ENCODE results near the gene ZFPM1. TPM values are rescaled to one million over a fixed set of nuclear protein-coding genes. Genes with fewer than 3 reads are reported as not detected.
"Not testable (repeated sequence)": the region's sequence is repeated elsewhere in the genome, so short reads cannot be mapped to it uniquely, and the experiment has no call there.

Gene ZFPM1
- polyA plus RNA-seq, 1 of the 3 experiments (the other 2 are of a cell fraction), result 1.2 TPM

DNA sequence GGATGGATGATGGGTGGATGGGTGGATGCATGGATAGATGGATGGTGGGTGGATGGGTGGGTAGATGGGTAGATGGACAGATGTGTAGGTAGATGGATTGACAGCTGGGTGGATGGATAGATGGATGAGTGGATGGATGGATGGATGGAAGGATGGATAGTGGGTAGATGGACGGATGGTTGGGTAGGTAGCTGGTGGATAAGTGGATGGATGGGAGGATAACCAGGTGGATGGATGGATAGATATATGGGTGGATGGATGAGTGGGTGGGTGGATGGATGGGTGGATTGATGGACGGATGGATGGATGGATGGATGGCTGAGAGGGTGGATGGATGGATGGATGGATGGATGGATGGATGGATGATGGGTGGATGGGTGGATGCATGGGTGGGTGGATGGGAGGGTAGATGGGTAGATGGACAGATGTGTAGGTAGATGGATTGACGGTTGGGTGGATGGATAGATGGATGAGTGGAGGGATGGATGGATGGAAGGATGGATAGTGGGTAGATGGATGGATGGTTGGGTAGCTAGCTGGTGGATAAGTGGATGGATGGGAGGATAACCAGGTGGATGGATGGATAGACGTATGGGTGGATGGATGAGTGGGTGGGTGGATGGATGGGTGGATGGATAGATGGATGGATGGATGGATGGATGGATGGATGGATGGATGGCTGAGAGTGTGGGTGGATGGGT, 65.5 kb downstream of the ZFPM1 start:
- WGBS (ENCODE audit: low lambda C conversion rate), result 90% methylated on average over 4 of the region's 4 CpGs
- H3K4me1 ChIP-seq (ENCODE audit: control insufficient read depth in 1 of 2, insufficient read depth in 2 of 2, low read depth in 1 of 2, low read length in 1 of 2); POLR2A ChIA-PET: not testable (repeated sequence)

DNA sequence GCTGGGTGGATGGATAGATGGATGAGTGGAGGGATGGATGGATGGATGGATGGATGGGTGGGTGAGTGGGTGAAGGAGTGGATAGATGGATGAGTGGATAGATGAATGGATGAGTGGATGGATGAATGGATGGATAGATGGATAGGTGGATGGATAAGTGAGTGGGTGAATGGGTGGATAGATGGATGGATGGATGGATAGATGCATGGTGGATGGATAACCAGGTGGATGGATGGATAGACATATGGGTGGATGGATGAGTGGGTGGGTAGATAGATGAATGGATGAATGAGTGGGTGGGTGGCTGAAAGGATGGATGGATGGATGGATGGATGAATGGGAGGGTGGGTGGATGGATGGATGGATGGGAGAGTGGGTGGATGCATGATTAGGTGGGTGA, 66.2 kb downstream of the ZFPM1 start:
- Histone ChIP-seq H3K9ac (no peak overlapping the region), H3K36me3 (replicated peaks in 1 of 2; ENCODE audit: control insufficient read depth in 1 of 2, insufficient read depth in 2 of 2, low read length in 1 of 2) (no peaks in the 10 kb centered on the region), H3K27ac (ENCODE audit: low read depth in 2 of 2, low read length in 1 of 2) (no peak overlapping the region), H2AFZ (ENCODE audit: low read depth) (no peak overlapping the region), H3K9me2 (no peaks in the 10 kb centered on the region), H3K4me3 (ENCODE audit: low read depth in 2 of 2, low read length in 1 of 2) (no peak overlapping the region), H3F3A (replicated peaks; ENCODE audit: insufficient read depth) (no peaks in the 10 kb centered on the region), H3K4me2 (no peak overlapping the region), H3K4me1 (ENCODE audit: control insufficient read depth in 1 of 2, insufficient read depth in 2 of 2, low read depth in 1 of 2, low read length in 1 of 2) (no peaks in the 10 kb centered on the region; a peak in 1 of 4 replicates), H4K20me1 (ENCODE audit: insufficient read depth) (no peaks in the 10 kb centered on the region), H3K9me3 (no peaks in the 10 kb centered on the region), H3K79me2 (ENCODE audit: insufficient read depth) (no peaks in the 10 kb centered on the region), H3K27me3 (ENCODE audit: insufficient read depth) (no peaks in the 10 kb centered on the region)
- ChIA-PET CTCF (no interaction called here), POLR2A (no interaction called here)
- TF ChIP-seq MXI1 (IDR thresholded peaks at IDR 0.05; ENCODE audit: low read depth, low read length) (no peak), MAX (IDR thresholded peaks at IDR 0.05; ENCODE audit: low read depth) (no peak), ELF1 (IDR thresholded peaks at IDR 0.05) (no peak), POLR2AphosphoS5 (IDR thresholded peaks at IDR 0.05; ENCODE audit: low read depth, low read length) (no peak), NFIC (IDR thresholded peaks at IDR 0.05; ENCODE audit: borderline replicate concordance) (no peak), RAD21 (IDR thresholded peaks at IDR 0.05; ENCODE audit: low read length) (no peak), TCF12 (IDR thresholded peaks at IDR 0.05) (no peak), TAF1 (IDR thresholded peaks at IDR 0.05; ENCODE audit: borderline replicate concordance, low read depth, low read length) (no peak), SIN3A (IDR thresholded peaks at IDR 0.05; ENCODE audit: borderline replicate concordance, low read depth, low read length) (no peak)
- TF ChIP-seq, protein P1, sequence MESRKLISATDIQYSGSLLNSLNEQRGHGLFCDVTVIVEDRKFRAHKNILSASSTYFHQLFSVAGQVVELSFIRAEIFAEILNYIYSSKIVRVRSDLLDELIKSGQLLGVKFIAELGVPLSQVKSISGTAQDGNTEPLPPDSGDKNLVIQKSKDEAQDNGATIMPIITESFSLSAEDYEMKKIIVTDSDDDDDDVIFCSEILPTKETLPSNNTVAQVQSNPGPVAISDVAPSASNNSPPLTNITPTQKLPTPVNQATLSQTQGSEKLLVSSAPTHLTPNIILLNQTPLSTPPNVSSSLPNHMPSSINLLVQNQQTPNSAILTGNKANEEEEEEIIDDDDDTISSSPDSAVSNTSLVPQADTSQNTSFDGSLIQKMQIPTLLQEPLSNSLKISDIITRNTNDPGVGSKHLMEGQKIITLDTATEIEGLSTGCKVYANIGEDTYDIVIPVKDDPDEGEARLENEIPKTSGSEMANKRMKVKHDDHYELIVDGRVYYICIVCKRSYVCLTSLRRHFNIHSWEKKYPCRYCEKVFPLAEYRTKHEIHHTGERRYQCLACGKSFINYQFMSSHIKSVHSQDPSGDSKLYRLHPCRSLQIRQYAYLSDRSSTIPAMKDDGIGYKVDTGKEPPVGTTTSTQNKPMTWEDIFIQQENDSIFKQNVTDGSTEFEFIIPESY (IDR thresholded peaks at IDR 0.05; ENCODE audit: borderline replicate concordance, low read depth), result no peak
- TF ChIP-seq, protein P2, sequence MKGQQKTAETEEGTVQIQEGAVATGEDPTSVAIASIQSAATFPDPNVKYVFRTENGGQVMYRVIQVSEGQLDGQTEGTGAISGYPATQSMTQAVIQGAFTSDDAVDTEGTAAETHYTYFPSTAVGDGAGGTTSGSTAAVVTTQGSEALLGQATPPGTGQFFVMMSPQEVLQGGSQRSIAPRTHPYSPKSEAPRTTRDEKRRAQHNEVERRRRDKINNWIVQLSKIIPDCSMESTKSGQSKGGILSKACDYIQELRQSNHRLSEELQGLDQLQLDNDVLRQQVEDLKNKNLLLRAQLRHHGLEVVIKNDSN (IDR thresholded peaks at IDR 0.05; ENCODE audit: borderline replicate concordance, low read depth), result no peak
- TF ChIP-seq, protein P3, sequence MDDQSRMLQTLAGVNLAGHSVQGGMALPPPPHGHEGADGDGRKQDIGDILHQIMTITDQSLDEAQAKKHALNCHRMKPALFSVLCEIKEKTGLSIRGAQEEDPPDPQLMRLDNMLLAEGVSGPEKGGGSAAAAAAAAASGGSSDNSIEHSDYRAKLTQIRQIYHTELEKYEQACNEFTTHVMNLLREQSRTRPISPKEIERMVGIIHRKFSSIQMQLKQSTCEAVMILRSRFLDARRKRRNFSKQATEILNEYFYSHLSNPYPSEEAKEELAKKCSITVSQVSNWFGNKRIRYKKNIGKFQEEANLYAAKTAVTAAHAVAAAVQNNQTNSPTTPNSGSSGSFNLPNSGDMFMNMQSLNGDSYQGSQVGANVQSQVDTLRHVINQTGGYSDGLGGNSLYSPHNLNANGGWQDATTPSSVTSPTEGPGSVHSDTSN (IDR thresholded peaks at IDR 0.05), result no peak
- no peak for DNase-seq

More for the DNA sequence above, 65.5 kb downstream of the ZFPM1 start:
- H3K36me3 ChIP-seq (replicated peaks in 1 of 2; ENCODE audit: control insufficient read depth in 1 of 2, insufficient read depth in 2 of 2, low read length in 1 of 2); H3K9ac ChIP-seq; H3K79me2 ChIP-seq (ENCODE audit: insufficient read depth); DNase-seq; H3K4me3 ChIP-seq (ENCODE audit: low read depth in 2 of 2, low read length in 1 of 2); H4K20me1 ChIP-seq (ENCODE audit: insufficient read depth); CTCF ChIA-PET; H2AFZ ChIP-seq (ENCODE audit: low read depth); H3K9me2 ChIP-seq; H3K4me2 ChIP-seq; H3K9me3 ChIP-seq; H3K27me3 ChIP-seq (ENCODE audit: insufficient read depth); H3K27ac ChIP-seq (ENCODE audit: low read depth in 2 of 2, low read length in 1 of 2); H3F3A ChIP-seq (replicated peaks; ENCODE audit: insufficient read depth): not testable (repeated sequence)

Measured in SK-N-SH (cell line).